Measurements from ENCODE around the gene TMEM107.

The TMEM107 gene

GRCh38 chr17:8145811-8146210, 30.4 kb downstream of the TMEM107 start:
- TF ChIP-seq CTCF (IDR thresholded peaks at IDR 0.05; ENCODE audit: low read depth, low read length) = no peak
- DNase-seq (ENCODE audit: extremely low read depth, low read depth) = no peak

DNA sequence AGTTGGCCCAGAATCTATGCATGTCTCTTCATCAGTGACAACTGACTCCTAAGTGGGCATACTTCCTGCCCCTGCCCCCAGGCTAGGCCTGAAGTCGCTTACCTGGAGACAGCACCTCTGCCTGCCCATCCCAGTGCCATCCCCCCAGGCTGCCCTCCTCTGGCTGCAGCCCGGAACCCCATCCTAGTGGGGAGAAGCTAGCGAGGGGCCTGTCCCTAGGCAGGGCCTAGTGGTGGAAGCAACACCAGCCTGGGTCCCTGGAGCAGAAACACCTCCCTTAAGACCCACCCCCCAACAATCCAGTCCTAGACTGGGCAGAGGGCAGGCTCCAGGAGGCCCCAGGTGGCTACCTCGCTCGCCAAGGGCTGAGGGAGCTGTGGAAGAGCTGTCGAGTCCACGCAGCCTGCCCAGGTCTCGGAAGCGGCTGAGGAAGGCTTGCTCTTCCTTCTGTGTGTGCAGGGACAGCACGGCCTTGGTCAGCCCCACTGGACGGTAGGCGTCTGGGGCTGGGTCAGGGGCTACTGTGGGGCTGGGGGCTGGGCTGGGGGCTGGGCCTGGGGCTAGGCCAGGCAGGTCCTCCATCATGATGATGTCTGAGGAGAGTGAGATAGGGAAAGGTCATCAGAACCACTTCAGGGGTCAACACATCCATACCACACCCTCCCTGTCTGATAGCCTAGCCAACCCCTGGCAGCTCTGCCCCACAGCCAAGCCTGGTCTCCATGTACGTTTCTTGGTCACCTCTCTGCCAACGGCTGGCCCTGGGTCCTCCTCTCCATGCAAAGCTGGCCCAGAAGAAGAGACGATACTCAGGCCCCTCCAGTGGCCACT, 31.6 kb downstream of the TMEM107 start:
- DNase-seq (ENCODE audit: extremely low read depth, low read depth) = no peak
- TF ChIP-seq CTCF (IDR thresholded peaks at IDR 0.05; ENCODE audit: low read depth, low read length) = no peak

- TF ChIP-seq CTCF (IDR thresholded peaks at IDR 0.05; ENCODE audit: low read depth, low read length) = no peak
- no peak for DNase-seq (ENCODE audit: extremely low read depth, low read depth)
Observed at GRCh38 chr17:8143581-8144400, 32.4 kb downstream of the TMEM107 start.

DNA sequence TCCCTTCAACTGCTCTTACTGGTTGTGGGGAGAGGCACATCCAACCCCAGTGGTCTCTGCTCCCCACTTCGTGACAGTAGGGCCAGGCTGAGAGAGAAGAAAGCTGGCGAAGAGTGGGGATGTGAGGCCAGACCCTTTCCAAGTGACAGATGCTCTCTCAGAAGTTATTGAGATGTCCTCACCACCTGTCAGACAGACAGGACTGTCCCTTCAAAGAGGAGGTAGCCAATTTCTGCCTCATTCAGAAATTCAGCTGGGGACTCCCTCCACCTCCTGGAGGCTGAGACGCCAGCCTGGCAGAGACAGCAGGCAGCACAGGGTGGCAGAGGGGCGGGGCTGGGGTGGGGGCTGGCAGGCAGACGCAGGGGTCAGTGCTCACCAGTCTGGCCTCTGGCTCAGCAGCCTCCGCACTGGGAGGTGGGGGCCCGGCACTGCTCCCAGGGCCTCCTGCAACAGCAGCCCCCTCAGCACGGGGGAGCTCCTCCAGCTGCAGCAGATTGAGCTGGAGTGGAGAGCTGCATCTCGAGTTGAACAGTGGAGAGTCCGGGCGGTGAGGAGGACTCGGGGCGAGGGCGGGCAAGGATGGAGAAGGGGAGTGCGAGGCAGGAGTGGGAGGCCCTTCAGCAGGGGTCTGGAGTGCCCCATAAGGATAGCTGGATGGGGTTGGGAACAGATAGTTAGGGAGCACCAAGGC, 33.1 kb downstream of the TMEM107 start:
- DNase-seq (ENCODE audit: extremely low read depth, low read depth) = no peak
- no peak for TF ChIP-seq CTCF (IDR thresholded peaks at IDR 0.05; ENCODE audit: low read depth, low read length)

DNA sequence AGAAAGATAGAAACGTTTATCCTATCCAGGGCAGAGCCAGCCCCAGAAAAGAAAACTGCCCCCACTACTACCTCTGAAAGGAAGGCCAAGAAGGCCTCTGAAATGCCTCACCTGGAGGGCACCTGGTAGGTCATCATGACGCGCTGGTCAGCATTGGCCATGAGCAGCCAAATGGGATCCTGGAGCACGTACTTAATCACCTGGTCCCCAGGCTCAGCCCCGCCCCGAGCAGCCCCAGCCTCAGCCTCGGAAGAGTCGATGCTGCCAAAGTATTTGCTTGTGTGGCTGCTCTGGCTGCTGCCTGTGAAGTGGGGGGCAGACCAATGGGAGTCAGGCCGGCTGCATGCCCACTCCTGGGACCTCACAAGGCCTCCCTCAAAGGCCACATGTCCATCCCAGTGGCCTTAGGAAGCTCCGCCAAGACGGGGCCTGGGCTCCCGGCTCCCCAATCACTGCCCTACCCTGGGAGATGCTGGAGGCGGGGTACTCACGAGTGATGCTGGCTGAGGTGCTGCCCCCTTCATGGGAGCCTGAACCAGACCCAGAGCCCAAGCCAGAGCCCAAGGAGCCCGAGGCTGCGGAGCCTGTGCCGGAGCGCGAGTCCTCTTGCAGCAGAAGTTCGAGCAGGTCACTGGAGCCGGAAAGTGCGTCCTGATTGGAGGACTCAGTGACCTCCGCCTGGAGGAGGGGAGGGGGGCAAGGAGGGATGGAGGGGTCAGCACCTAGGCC, 33.9 kb downstream of the TMEM107 start:
- TF ChIP-seq CTCF (IDR thresholded peaks at IDR 0.05; ENCODE audit: low read depth, low read length) = no peak
- no peak for DNase-seq (ENCODE audit: extremely low read depth, low read depth)

DNA sequence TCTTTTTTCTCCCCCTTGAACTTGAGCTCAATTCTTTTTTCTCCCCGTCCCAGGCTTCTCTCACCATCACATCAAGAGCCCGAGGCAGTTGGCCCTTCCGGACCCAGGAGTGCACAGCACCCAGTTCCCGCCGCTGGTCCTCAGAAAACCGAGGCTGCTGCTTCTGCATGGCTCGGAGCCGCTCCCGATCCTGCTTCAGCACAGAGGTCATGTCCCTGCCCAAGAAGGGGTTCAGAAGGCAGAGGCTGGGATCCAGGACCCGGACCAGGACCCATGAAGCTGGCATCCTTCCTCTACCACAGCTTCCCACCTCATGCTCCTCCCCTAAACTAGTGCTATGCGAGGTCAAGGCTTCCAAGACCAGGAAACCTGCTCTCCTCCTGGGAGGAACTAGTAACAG, 34.4 kb downstream of the TMEM107 start:
- no peak for TF ChIP-seq CTCF (IDR thresholded peaks at IDR 0.05; ENCODE audit: low read depth, low read length)
- no peak for DNase-seq (ENCODE audit: extremely low read depth, low read depth)

Data from AG09319 (cell line).